HepG2 (cell line): ENCODE data around the gene SF3B2. TPM values are rescaled to one million over a fixed set of nuclear protein-coding genes. Genes with fewer than 3 reads are reported as not detected.

Experiments
- GPN1 ChIP-seq: sonication (generic); formaldehyde crosslinking; IDR thresholded peaks from 2 replicates; pipeline ENCODE4 v1.5.1; 2020; ENCODE audit warnings: missing genetic modification reagents, borderline replicate concordance
- HNF1A ChIP-seq, 2 experiments: sonication (generic) in 1 of 2; formaldehyde crosslinking in 1 of 2; IDR thresholded peaks; 2 replicates each; pipeline versions ENCODE4 v1.4.0 to v1.6.1; 2016 to 2020; ENCODE audit warnings: borderline replicate concordance in 1 of 2, low read depth in 1 of 2, mild to moderate bottlenecking in 1 of 2, missing genetic modification reagents in 1 of 2
- KLF13 ChIP-seq: sonication (generic); formaldehyde crosslinking; IDR thresholded peaks from 2 replicates; pipeline ENCODE4 v1.4.0; 2020; ENCODE audit warnings: mild to moderate bottlenecking, missing genetic modification reagents
- POLR2AphosphoS5 ChIP-seq: IDR thresholded peaks from 2 replicates; pipeline ENCODE4 v1.6.1; 2012; ENCODE audit warnings: low read depth, low read length
- RBM39 ChIP-seq: fragments of 200-400 bp; formaldehyde crosslinking; IDR thresholded peaks from one replicate; pipeline ENCODE4 v1.6.1; 2018; ENCODE audit warnings: antibody characterized with exemption, mild to moderate bottlenecking, low read depth, low read length; ENCODE audit not compliant: poor library complexity, severe bottlenecking
- SKI ChIP-seq: fragments of 450-650 bp; IDR thresholded peaks from one replicate; pipeline ENCODE4 v1.6.1; 2018; ENCODE audit warnings: mild to moderate bottlenecking; ENCODE audit not compliant: partially characterized antibody
- ZC3H13 ChIP-seq: sonication (generic); formaldehyde crosslinking; IDR thresholded peaks from 2 replicates; pipeline ENCODE4 v1.8.1; 2023; ENCODE audit warnings: mild to moderate bottlenecking, missing genetic modification reagents, moderate library complexity
- ZNF282 ChIP-seq: fragments of 450-650 bp; IDR thresholded peaks from 2 replicates; pipeline ENCODE4 v1.6.1; 2018; ENCODE audit not compliant: partially characterized antibody
- ZNF337 ChIP-seq: sonication (generic); formaldehyde crosslinking; IDR thresholded peaks from 2 replicates; pipeline ENCODE4 v1.5.1; 2020; ENCODE audit warnings: missing genetic modification reagents, low read depth, mild to moderate bottlenecking, borderline replicate concordance
- ZNF354B ChIP-seq: sonication (generic); formaldehyde crosslinking; IDR thresholded peaks from 2 replicates; pipeline ENCODE4 v1.8.0; 2022; ENCODE audit warnings: mild to moderate bottlenecking, missing genetic modification reagents
- ZNF407 ChIP-seq: sonication (generic); formaldehyde crosslinking; IDR thresholded peaks from one replicate; pipeline ENCODE4 v1.5.1; 2020; ENCODE audit warnings: mild to moderate bottlenecking, missing genetic modification reagents; ENCODE audit errors: not compliant biosample characterization
- ZNF746 ChIP-seq: sonication (generic); formaldehyde crosslinking; IDR thresholded peaks from 2 replicates; pipeline ENCODE4 v1.8.0; 2022; ENCODE audit warnings: mild to moderate bottlenecking, missing genetic modification reagents
- ZSCAN31 ChIP-seq: sonication (generic); formaldehyde crosslinking; IDR thresholded peaks from 2 replicates; pipeline ENCODE4 v1.5.0; 2020; ENCODE audit warnings: low read depth, mild to moderate bottlenecking, missing genetic modification reagents
- polyA plus RNA-seq, 8 experiments: library from polyadenylated mRNA; depleted of rRNA in 3 of 8; stranded (reverse) in 7 of 8; unstranded in 1 of 8; fragments of >200 nt; fragmentation: Illumina TruSeq in 4 of 8; extraction: Trizol in 4 of 8; gene quantifications; 2 replicates each; pipeline versions ENCODE4 v1.2.1 to v1.2.3, GENCODE V29; 2011 to 2016; ENCODE audit warnings: low read depth in 4 of 8, missing spikeins in 1 of 8, mixed read lengths in 1 of 8; ENCODE audit not compliant: insufficient read depth in 1 of 8
- total RNA-seq, 5 experiments: library from RNA; depleted of rRNA; stranded (reverse); fragments of >200 nt; fragmentation: Illumina TruSeq; extraction: Trizol; gene quantifications; 2 replicates each; pipeline ENCODE4 v1.2.3, GENCODE V29; 2016; ENCODE audit warnings: low read depth in 1 of 5

Gene SF3B2
- total and polyA plus RNA-seq, 2 of the 13 experiments (the other 11 are each of a cell fraction or from before 2014, with no cell fraction given): 70.4 to 153 TPM

- peak; percentile 23 for TF ChIP-seq ZNF407 (CRISPR knock-in tag)
- no peak for TF ChIP-seq ZC3H13 (CRISPR knock-in tag)
- no peak for TF ChIP-seq HNF1A (IDR thresholded peaks at IDR 0.05; ENCODE audit: low read depth)
- TF ChIP-seq HNF1A (CRISPR knock-in tag; IDR thresholded peaks at IDR 0.05; ENCODE audit: borderline replicate concordance): peak; percentile 81; the same call in 1 of the 2 replicates
- TF ChIP-seq ZNF354B (CRISPR knock-in tag): peak; percentile 42; the same call in 1 of the 2 replicates
- TF ChIP-seq ZSCAN31 (CRISPR knock-in tag): peak; percentile 94
- peak; percentile 51 for TF ChIP-seq SKI
- TF ChIP-seq RBM39: peak; percentile 95
- peak; percentile 73 for TF ChIP-seq POLR2AphosphoS5
- TF ChIP-seq KLF13: no peak; the same call in 1 of the 2 replicates
- TF ChIP-seq GPN1: no peak; the same call in 1 of the 2 replicates
- TF ChIP-seq ZNF337 (CRISPR knock-in tag): peak; percentile 58; the same call in 1 of the 2 replicates
- TF ChIP-seq ZNF746 (CRISPR knock-in tag): no peak
- TF ChIP-seq ZNF282: no peak
Measured at GRCh38 chr11:66051766-66052663, at the start of gene SF3B2 (continued).
